Activated naive CD4-positive, alpha-beta T cell treated with anti-CD3 and anti-CD28 coated beads for 36 hours (primary cell): ENCODE measurements around the gene PHPT1. TPM values are rescaled to one million over a fixed set of nuclear protein-coding genes. Genes with fewer than 3 reads are reported as not detected.
"Not testable (repeated sequence)": the region's sequence is repeated elsewhere in the genome, so short reads cannot be mapped to it uniquely, and the experiment has no call there.

Source experiments
- CTCF ChIA-PET: fragments of 350-600 bp; sonication (Branson Sonifier 250); formaldehyde crosslinking; loops from one replicate; lab custom pipeline; 2021; ENCODE audit warnings: antibody characterized with exemption; lab: Charles Lee
- DNase-seq: peaks from one replicate; pipeline ENCODE4 v3.0.0-alpha.2; 2020
- H3K27ac Mint-ChIP-seq: one replicate; pipeline ENCODE4 v1.8.0; 2021; ENCODE audit warnings: mild to moderate bottlenecking, mixed read lengths
- H3K27me3 Mint-ChIP-seq: one replicate; pipeline ENCODE4 v1.8.0; 2021; ENCODE audit warnings: low read depth, mixed read lengths
- H3K36me3 Mint-ChIP-seq: one replicate; pipeline ENCODE4 v1.8.0; 2021; ENCODE audit warnings: low read depth, mixed read lengths
- H3K4me1 Mint-ChIP-seq: one replicate; pipeline ENCODE4 v1.8.0; 2021; ENCODE audit warnings: low read depth, mixed read lengths
- H3K4me3 Mint-ChIP-seq: one replicate; pipeline ENCODE4 v1.8.0; 2021; ENCODE audit warnings: mild to moderate bottlenecking, moderate library complexity, mixed read lengths
- H3K9me3 Mint-ChIP-seq: one replicate; pipeline ENCODE4 v1.8.0; 2021; ENCODE audit warnings: mixed read lengths
- intact Hi-C: fragments of 100-400 bp; cut with micrococcal nuclease; formaldehyde crosslinking; loops from one replicate; pipeline ENCODE4 v1.15.1; 2023
- total RNA-seq, 2 experiments: library from RNA; stranded (reverse); gene quantifications; one replicate each; pipeline ENCODE4 v1.2.3, GENCODE V29; 2021

PHPT1 gene
- total RNA-seq, 2 experiments from 2014 or later: 110 to 116 TPM

- H3K9me3 Mint-ChIP-seq, DNase-seq, H3K4me3 Mint-ChIP-seq, H3K36me3 Mint-ChIP-seq, H3K27ac Mint-ChIP-seq, intact Hi-C loops, H3K27me3 Mint-ChIP-seq, H3K4me1 Mint-ChIP-seq: not testable (repeated sequence)
- CTCF ChIA-PET: interaction anchor here (1.8 kb wide), 1 partner anchor 18 kb away, joined by 4 read pairs; no protein-coding TSS in a partner anchor
Observed at GRCh38 chr9:136833381-136834048, 15.7 kb upstream of the PHPT1 start.

GRCh38 chr9:136835162-136835931 lies 13.9 kb upstream of the PHPT1 start:
- CTCF ChIA-PET: interaction anchor here (0.6 to 1.8 kb wide), 4 partner anchors 8 to 401 kb away, joined by 3 to 4 read pairs (median 4); no protein-coding TSS in a partner anchor
- peaks cover 7% of the 10 kb centered on the region for H3K36me3 Mint-ChIP-seq
- no peaks in the 10 kb centered on the region for H3K27me3 Mint-ChIP-seq
- no peaks in the 10 kb centered on the region for H3K9me3 Mint-ChIP-seq
- H3K4me3 Mint-ChIP-seq: no peak overlapping the region
- H3K27ac Mint-ChIP-seq: no peak overlapping the region
- no peaks in the 10 kb centered on the region for H3K4me1 Mint-ChIP-seq
- DNase-seq: no peak
- intact Hi-C loops: no loop called here

- no peak overlapping the region for H3K27ac Mint-ChIP-seq
- no peaks in the 10 kb centered on the region for H3K27me3 Mint-ChIP-seq
- no peaks in the 10 kb centered on the region for H3K9me3 Mint-ChIP-seq
- no peak for DNase-seq
- H3K36me3 Mint-ChIP-seq: peaks cover 7% of the 10 kb centered on the region
- CTCF ChIA-PET: interaction anchor here (0.6 to 0.7 kb wide), 2 partner anchors 17 to 53 kb away, joined by 3 read pairs; no protein-coding TSS in a partner anchor
- H3K4me3 Mint-ChIP-seq: no peak overlapping the region
- no peaks in the 10 kb centered on the region for H3K4me1 Mint-ChIP-seq
- intact Hi-C loops: no loop called here
Observed at GRCh38 chr9:136835932-136836904, 13.0 kb upstream of the PHPT1 start.

GRCh38 chr9:136837146-136837855 lies 11.9 kb upstream of the PHPT1 start:
- Mint-ChIP-seq H3K27me3 (no peaks in the 10 kb centered on the region), H3K27ac (no peak overlapping the region), H3K9me3 (no peaks in the 10 kb centered on the region), H3K4me1 (peaks cover 3% of the 10 kb centered on the region), H3K36me3 (peaks cover 3% of the 10 kb centered on the region), H3K4me3 (no peak overlapping the region)
- no peak for DNase-seq
- CTCF ChIA-PET: no interaction called here
- intact Hi-C loops: no loop called here

- CTCF ChIA-PET, H3K4me1 Mint-ChIP-seq, H3K4me3 Mint-ChIP-seq, H3K36me3 Mint-ChIP-seq, H3K27ac Mint-ChIP-seq, H3K27me3 Mint-ChIP-seq, DNase-seq, H3K9me3 Mint-ChIP-seq, intact Hi-C loops: not testable (repeated sequence)
Observed at GRCh38 chr9:136837856-136838277, 11.3 kb upstream of the PHPT1 start.

GRCh38 chr9:136838314-136839228 lies 10.6 kb upstream of the PHPT1 start:
- no peaks in the 10 kb centered on the region for H3K9me3 Mint-ChIP-seq
- intact Hi-C loops: no loop called here
- CTCF ChIA-PET: no interaction called here
- no peak for DNase-seq
- H3K27me3 Mint-ChIP-seq: no peaks in the 10 kb centered on the region
- H3K4me1 Mint-ChIP-seq: peaks cover 8% of the 10 kb centered on the region
- H3K4me3 Mint-ChIP-seq: no peak overlapping the region
- no peak overlapping the region for H3K27ac Mint-ChIP-seq
- peaks cover 3% of the 10 kb centered on the region for H3K36me3 Mint-ChIP-seq

GRCh38 chr9:136839229-136840139 lies 9.7 kb upstream of the PHPT1 start:
- Mint-ChIP-seq H3K36me3 (peaks cover 3% of the 10 kb centered on the region), H3K27ac (no peak overlapping the region), H3K27me3 (no peaks in the 10 kb centered on the region), H3K9me3 (no peaks in the 10 kb centered on the region), H3K4me3 (no peak overlapping the region), H3K4me1 (peaks cover 9% of the 10 kb centered on the region)
- CTCF ChIA-PET: interaction anchor here (0.5 kb wide), 1 partner anchor 22 kb away, joined by 3 read pairs; no protein-coding TSS in a partner anchor
- no peak for DNase-seq
- intact Hi-C loops: no loop called here

- CTCF ChIA-PET: no interaction called here
- H3K4me1 Mint-ChIP-seq: peaks cover 11% of the 10 kb centered on the region
- no peak overlapping the region for H3K27ac Mint-ChIP-seq
- peaks cover 3% of the 10 kb centered on the region for H3K36me3 Mint-ChIP-seq
- no peaks in the 10 kb centered on the region for H3K9me3 Mint-ChIP-seq
- H3K4me3 Mint-ChIP-seq: no peak overlapping the region
- intact Hi-C loops: no loop called here
- peaks cover 2% of the 10 kb centered on the region for H3K27me3 Mint-ChIP-seq
- DNase-seq: no peak
Observed at GRCh38 chr9:136840140-136840876, 8.9 kb upstream of the PHPT1 start.

GRCh38 chr9:136840877-136841645 lies 8.1 kb upstream of the PHPT1 start:
- Mint-ChIP-seq H3K27ac (no peak overlapping the region), H3K36me3 (peaks cover 3% of the 10 kb centered on the region), H3K9me3 (no peaks in the 10 kb centered on the region), H3K4me1 (peaks cover 12% of the 10 kb centered on the region), H3K4me3 (no peak overlapping the region), H3K27me3 (peaks cover 5% of the 10 kb centered on the region)
- CTCF ChIA-PET: interaction anchor here (1.0 to 3.0 kb wide), 6 partner anchors 41 to 194 kb away, joined by 3 to 10 read pairs (median 4); no protein-coding TSS in a partner anchor
- no peak for DNase-seq
- intact Hi-C loops: no loop called here
